Mammary epithelial cell (primary cell): ENCODE data around the gene PRRT1B.

Experiments
- EZH2 ChIP-seq: IDR thresholded peaks from 2 replicates; pipeline ENCODE4 v1.6.1; 2012; ENCODE audit warnings: low read length, inconsistent platforms, borderline replicate concordance
- TF ChIP-seq, protein P1 (sequence below), 2 donors: IDR thresholded peaks in 1 of 2; conservative IDR thresholded peaks in 1 of 2; 2 replicates each; pipeline ENCODE4 v1.5.1; 2011 to 2012; ENCODE audit warnings: inconsistent platforms in 2 of 2, low read length in 2 of 2, mild to moderate bottlenecking in 2 of 2, control low read depth in 1 of 2, low read depth in 1 of 2; ENCODE audit not compliant: insufficient read depth in 1 of 2; ENCODE audit errors: extremely low read depth in 1 of 2

DNA sequence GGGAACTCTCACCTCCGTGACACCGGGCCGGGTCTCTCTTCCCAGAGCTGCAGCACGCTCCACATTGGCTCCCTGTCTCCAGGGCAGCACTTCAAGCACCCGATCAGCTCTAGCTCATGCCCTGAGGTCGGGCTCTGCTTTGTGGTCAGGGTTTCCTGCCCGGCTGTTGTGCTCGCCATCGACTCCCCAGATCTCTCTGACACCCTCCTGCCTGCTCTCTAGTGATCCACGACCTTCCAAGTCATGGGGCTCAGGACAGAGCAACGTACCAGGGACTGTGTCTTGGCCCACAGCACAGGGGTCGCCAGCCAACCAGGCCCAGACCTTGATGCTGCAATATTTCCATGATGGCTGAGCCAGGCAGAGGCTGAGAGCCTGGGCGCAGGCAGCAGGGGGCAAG, 45.1 kb downstream of the PRRT1B start:
- no peak for TF ChIP-seq EZH2
- TF ChIP-seq, protein P1, sequence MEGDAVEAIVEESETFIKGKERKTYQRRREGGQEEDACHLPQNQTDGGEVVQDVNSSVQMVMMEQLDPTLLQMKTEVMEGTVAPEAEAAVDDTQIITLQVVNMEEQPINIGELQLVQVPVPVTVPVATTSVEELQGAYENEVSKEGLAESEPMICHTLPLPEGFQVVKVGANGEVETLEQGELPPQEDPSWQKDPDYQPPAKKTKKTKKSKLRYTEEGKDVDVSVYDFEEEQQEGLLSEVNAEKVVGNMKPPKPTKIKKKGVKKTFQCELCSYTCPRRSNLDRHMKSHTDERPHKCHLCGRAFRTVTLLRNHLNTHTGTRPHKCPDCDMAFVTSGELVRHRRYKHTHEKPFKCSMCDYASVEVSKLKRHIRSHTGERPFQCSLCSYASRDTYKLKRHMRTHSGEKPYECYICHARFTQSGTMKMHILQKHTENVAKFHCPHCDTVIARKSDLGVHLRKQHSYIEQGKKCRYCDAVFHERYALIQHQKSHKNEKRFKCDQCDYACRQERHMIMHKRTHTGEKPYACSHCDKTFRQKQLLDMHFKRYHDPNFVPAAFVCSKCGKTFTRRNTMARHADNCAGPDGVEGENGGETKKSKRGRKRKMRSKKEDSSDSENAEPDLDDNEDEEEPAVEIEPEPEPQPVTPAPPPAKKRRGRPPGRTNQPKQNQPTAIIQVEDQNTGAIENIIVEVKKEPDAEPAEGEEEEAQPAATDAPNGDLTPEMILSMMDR (conservative IDR thresholded peaks at IDR 0.05 in 1 of 2, IDR thresholded peaks at IDR 0.05 in 1 of 2; ENCODE audit: extremely low read depth in 1 of 2, insufficient read depth in 1 of 2, low read depth in 1 of 2, low read length in 2 of 2) = no peak
